ES-I3 (cell line): Measurements from ENCODE around the gene CFAP99.
A peak's percentile ranks its signal among the peaks of the same experiment; 100 is the strongest.
"Not testable (repeated sequence)": the region's sequence is repeated elsewhere in the genome, so short reads cannot be mapped to it uniquely, and the experiment has no call there.

Source experiments
- H3K36me3 ChIP-seq: 2 replicates; pipeline ENCODE4 v1.6.1; 2013; ENCODE audit warnings: mild to moderate bottlenecking, low read length, control low read depth, moderate library complexity; ENCODE audit not compliant: insufficient read depth
- H3K4me1 ChIP-seq: 2 replicates; pipeline ENCODE4 v1.6.1; 2013; ENCODE audit warnings: mild to moderate bottlenecking, control low read depth, low read length; ENCODE audit not compliant: insufficient read depth
- H3K9ac ChIP-seq: 2 replicates; pipeline ENCODE4 v1.6.1; 2013; ENCODE audit warnings: low read depth, mild to moderate bottlenecking, low read length, moderate library complexity
- H3K9me3 ChIP-seq: 2 replicates; pipeline ENCODE4 v1.6.1; 2013; ENCODE audit warnings: mild to moderate bottlenecking, low read length, moderate library complexity; ENCODE audit not compliant: control insufficient read depth, insufficient read depth

Gene CFAP99

DNA sequence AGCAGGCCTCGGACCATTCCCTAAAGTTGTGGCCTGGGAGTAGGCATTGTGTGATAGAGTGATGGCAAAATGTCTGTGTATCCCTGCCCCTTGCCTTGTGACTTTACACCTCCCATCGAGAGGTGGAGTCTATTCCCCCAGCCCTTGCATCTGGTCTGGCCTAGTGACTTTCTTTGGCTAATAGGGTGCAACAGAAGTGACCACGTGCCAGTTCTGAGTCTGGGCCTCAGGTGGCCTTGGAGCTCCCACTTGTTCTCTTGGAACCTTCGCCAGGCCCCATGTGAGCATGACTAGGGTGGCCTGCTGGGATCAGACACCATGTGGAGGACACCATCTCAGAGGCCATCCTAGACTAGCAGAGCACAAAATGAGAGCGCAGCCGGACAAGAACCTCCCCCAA, 46.3 kb downstream of the CFAP99 start:
- H3K9ac ChIP-seq = no peak overlapping the region
- H3K36me3 ChIP-seq = no peaks in the 10 kb centered on the region
- H3K4me1 ChIP-seq = no peaks in the 10 kb centered on the region
- no peaks in the 10 kb centered on the region for H3K9me3 ChIP-seq

DNA sequence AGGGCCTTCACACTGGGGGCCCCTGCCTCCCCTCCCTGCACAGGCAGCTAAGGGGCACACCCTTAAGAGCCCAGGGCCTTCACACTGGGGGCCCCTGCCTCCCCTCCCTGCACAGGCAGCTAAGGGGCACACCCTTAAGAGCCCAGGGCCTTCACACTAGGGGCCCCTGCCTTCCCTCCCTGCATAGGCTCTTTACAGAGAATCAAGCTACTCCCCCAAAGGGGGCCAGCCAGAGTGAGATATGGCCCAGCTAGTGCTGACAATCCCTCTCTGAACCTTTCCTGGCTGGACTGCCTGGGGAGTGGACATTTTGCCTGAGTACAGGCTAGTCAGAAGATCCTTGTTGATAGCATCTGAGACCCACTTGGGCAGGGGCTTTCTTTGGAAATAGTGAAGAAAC, 46.8 kb downstream of the CFAP99 start:
- not testable (repeated sequence) for H3K9me3 ChIP-seq, H3K36me3 ChIP-seq, H3K4me1 ChIP-seq, H3K9ac ChIP-seq

DNA sequence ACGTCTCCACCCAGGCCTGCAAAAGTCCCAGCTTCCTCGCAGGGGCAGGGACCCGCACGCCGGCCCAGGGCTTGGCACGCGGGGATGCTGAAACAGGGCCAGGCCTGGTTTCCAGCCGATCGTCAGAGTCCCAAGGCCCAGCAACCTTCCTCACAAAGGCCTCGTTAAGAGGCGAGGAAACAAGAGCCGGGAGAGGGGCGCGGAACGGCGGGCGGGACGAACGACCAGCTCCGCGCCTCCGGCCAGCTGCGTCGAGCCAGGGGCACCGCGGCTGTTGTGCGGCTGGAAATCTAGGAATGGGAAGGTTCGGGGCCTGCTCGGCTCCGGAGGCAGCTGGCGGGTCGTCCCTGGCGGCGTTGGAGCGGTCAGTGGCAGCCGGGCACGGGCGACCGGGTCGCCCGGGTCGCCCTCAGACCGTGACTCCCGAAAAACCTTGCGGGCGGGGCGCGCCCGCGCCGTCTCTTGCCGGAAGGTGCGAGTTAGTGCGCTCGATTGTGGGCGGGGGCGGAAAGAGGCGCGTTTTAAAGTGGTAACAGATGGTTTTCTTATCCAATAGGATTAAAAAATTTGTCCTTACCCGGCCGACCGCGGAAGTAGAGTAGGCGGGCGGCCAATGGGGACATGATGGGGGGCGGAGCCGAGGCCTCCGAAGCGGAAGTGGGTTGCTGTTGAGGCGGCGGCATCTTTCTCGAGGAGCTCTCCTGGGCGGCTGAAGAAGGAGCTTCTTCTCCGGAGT, 49.9 kb downstream of the CFAP99 start, which contains the start of gene RNF4:
Gene RNF4 (plus strand): TSS at position 651 of the 736 bp plus-strand sequence. CDS start 21,388 bp downstream, outside the sequence.
- H3K9me3 ChIP-seq = no peaks in the 10 kb centered on the region
- peaks cover 5% of the 10 kb centered on the region; the same call in 1 of the 2 replicates for H3K4me1 ChIP-seq
- peaks cover 13% of the 10 kb centered on the region for H3K36me3 ChIP-seq
- H3K9ac ChIP-seq = peak within 1 kb of the TSS; percentile 85

DNA sequence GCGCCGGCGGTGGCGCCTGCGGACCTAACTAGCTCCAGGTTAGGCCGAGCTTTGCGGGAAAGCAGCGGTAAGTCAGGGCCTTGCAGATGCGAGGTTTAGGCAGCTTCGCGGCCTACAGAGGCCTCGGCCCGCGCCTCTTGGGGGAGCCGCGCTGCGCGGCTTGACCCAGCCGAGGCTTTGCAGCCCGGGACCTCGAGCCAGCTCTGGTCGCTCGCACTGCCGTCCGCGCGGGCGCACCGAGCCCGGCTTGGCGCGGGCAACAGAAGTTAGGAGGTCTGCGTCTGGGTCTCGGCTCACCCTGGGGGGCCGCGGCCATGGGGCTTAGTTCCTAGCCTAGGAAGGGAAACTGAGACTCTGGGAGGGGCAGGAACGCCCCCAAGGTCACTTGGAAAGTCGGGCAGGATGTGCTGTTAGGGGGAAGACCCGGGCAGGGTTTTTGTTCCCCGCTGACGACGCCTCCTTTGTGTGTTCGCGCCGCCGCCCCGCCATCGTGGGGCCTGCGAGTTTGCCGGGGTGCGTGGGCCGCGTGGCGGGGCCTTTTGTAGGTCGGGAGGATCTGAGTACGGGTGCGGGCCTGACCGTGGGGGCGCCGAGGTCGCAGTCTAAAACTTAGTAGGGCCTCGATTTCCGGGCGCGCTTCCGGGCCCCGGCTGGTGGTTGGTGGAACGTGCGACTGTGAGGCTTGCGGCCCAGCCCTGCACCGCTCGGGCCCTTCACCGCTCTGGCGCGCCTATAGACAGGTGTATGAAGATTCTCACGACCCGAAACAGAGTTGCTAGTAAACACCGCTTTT, 50.6 kb downstream of the CFAP99 start:
- peaks cover 13% of the 10 kb centered on the region for H3K36me3 ChIP-seq

DNA sequence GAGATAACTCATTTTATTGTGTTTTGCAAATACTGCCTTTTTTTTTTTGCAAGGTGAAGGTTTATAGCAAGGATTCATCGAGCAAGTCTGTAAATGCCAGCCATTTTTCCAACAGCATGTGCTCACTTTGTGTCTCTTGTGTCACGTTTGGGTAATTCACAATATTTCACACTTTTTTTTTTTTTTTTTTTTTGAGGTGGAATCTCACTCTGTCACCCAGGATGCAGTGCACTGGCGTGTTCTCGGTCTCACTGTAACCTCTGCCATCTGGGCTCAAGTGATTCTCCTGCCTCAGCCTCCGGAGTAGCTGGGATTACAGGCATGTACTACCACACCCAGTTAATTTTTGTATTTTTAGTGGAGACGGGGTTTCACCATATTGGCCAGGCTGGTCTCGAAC, 52.0 kb downstream of the CFAP99 start:
- H3K36me3 ChIP-seq = peaks cover 13% of the 10 kb centered on the region
- H3K4me1 ChIP-seq = peaks cover 5% of the 10 kb centered on the region; the same call in 1 of the 2 replicates
- H3K9me3 ChIP-seq = no peaks in the 10 kb centered on the region
- no peak overlapping the region for H3K9ac ChIP-seq

More for the DNA sequence above, 50.6 kb downstream of the CFAP99 start:
- Histone ChIP-seq H3K9ac (peak overlapping the region; percentile 85), H3K9me3 (no peaks in the 10 kb centered on the region), H3K4me1 (peaks cover 5% of the 10 kb centered on the region; the same call in 1 of the 2 replicates)

DNA sequence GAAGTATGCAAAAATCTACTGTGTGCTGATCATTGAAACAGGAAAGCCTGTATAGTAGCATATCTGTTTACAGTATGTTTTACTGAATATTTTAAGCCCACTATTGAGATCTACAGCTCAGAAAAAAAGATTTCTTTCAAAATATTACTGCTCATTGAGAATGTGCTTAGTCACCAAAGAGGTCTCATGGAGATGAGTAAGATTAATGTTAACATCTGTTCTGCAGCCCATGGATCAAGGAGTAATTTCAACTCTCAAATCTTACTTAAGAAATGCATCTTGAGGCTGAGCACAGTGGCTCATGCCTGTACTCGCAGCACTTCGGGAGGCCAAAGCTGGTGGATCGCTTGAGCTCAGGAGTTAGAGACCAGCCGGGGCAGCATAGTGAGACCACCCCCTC, 53.4 kb downstream of the CFAP99 start:
- no peak overlapping the region for H3K9ac ChIP-seq
- H3K9me3 ChIP-seq = no peaks in the 10 kb centered on the region
- H3K36me3 ChIP-seq = peaks cover 13% of the 10 kb centered on the region
- peaks cover 5% of the 10 kb centered on the region; the same call in 1 of the 2 replicates for H3K4me1 ChIP-seq

DNA sequence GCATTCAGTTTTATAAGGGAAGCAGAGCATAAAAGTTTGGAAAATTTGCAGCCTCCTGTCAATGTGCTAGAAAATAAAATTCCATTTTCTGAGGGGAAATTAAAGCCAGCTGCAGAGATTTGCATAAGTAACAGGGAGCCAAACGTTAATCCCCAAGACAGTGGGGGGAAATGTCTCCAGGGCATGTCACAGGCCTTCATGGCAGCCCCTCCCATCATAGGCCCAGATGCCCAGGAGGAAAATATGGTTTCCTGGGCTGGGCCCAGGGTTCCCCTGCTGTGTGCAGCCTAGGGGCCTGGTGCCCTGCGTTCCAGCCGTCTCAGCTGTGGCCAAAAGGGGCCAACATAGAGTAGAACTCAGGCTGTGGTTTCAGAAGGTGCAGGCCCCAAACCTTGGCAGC, 59.5 kb downstream of the CFAP99 start:
- no peaks in the 10 kb centered on the region for H3K36me3 ChIP-seq
- H3K4me1 ChIP-seq = peaks cover 22% of the 10 kb centered on the region
- H3K9ac ChIP-seq = no peak overlapping the region
- H3K9me3 ChIP-seq = no peaks in the 10 kb centered on the region

DNA sequence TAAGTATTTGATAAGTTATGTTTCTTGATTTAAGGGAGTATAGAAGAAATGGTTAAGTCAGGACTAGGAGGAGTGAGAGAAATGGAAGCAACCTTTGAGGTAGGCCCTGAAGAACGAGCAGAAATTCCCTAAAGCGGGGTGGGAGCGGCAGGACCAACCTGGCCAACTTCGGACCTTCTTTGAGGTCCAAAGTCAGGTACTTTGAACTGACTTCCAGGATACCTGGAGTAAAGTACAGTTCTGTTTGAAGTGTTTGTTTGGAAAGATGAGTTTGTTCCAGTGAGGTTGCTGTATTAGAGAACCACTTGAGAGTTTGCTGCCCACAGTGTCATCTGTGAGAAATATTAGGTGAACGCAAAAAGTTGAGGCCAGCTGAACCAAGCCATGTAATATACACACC, 61.9 kb downstream of the CFAP99 start:
- peaks cover 31% of the 10 kb centered on the region for H3K4me1 ChIP-seq
- no peak overlapping the region for H3K9ac ChIP-seq
- H3K9me3 ChIP-seq = no peaks in the 10 kb centered on the region
- no peaks in the 10 kb centered on the region for H3K36me3 ChIP-seq

DNA sequence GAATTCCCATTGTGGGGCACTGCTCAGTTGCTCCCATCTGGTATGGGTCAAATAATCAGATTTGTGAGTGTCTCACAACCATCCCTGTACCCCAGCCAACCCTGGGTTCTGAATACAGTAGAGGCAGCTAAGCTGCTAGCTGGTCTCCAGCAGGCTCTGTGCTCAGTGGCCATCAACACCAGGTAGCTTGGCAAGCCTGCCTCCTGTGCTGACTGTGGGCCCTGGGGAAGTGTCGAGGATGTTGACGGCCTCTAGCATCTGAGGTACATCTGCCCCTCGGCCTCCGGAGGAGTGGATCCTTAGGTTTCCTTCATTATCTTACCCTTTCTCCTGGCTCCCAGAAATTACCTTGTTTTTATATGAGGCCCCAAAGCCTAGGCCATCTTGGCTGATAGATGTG, 63.4 kb downstream of the CFAP99 start:
- Histone ChIP-seq H3K9ac (no peak overlapping the region), H3K36me3 (no peaks in the 10 kb centered on the region), H3K9me3 (no peaks in the 10 kb centered on the region), H3K4me1 (peaks cover 31% of the 10 kb centered on the region)

DNA sequence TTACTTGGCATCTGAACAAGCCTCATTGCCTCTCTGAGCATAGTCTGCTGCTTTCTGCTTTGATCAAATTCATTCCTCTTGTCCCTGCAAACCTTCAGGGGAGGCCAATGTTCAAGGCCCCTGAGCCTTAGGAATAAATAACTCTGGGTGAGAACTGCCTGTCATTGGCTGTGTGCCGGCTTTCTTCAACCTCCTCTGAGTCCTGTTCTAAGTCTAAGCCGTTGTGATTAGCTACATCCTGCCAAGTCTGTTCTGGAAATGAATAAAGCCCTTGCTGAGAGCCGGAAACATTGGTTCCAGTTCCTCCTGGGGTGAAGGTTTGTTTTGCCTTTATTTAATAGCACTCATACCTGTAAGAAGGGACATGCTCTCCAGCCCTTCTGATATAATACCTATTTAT, 63.9 kb downstream of the CFAP99 start:
- no peak overlapping the region for H3K9ac ChIP-seq
- H3K36me3 ChIP-seq = no peaks in the 10 kb centered on the region
- H3K4me1 ChIP-seq = peaks cover 28% of the 10 kb centered on the region
- no peaks in the 10 kb centered on the region for H3K9me3 ChIP-seq

DNA sequence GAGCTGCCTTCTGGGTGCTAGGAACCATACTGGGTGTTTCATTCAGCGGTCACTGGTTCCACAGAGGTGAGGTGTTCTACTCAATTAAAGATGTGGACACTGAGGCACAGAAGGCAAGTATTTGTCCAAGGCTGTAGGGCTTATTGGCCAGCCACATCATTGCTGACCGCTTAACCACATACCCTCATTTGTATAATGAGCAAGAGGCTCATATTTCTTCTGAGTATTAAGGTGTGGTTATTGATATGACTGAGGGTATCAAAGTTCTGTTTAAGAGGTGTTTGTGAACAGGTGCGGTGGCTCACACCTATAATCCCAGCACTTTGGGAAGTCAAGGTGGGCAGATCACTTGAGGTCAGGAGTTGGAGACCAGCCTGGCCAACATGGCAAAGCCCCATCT, 64.5 kb downstream of the CFAP99 start:
- Histone ChIP-seq H3K4me1 (peaks cover 22% of the 10 kb centered on the region), H3K36me3 (no peaks in the 10 kb centered on the region), H3K9ac (no peak overlapping the region), H3K9me3 (no peaks in the 10 kb centered on the region)

DNA sequence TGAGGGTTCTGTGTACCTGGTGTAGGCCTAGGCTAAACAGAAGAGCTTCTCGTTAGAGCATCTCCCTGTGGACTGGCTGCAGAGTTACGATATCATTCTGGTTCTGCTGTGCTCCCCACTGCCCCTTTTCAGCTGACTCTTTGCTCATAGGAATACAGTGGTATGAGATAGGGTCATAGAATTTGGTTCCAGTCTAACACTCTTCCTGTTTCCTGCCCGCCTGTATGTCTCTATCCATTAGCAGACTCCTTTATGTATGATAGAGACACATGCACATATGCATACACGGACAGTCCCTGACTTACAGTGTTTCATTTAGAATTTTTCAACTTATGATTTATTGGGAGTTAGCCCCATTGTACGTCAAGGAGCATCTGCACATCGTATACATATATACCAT, 65.4 kb downstream of the CFAP99 start:
- Histone ChIP-seq H3K36me3 (peaks cover under 1% of the 10 kb centered on the region; the same call in 1 of the 2 replicates), H3K9ac (no peak overlapping the region), H3K9me3 (no peaks in the 10 kb centered on the region), H3K4me1 (peaks cover 16% of the 10 kb centered on the region)

DNA sequence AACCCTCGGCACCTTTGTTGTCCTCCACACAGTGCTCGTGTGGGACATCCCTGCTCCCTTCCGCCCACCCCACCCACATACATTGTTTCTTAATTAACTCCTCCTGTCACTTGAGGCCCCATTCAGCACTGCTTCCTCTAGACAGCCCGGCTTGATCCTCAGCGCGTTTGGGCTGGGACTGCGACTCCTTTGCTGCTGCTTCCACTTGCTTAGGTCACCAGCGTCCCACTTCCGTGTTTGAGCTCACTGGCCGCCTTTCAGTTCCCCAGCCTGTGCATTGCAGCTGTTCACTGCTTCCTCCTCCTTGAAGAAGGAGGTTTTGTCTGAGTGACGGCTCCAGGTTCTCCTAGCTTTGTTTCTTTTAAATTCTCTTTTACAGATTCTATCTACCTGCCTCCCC, 66.2 kb downstream of the CFAP99 start:
- H3K9ac ChIP-seq = no peak overlapping the region
- peaks cover 16% of the 10 kb centered on the region for H3K4me1 ChIP-seq
- H3K9me3 ChIP-seq = no peaks in the 10 kb centered on the region
- H3K36me3 ChIP-seq = peaks cover 5% of the 10 kb centered on the region

DNA sequence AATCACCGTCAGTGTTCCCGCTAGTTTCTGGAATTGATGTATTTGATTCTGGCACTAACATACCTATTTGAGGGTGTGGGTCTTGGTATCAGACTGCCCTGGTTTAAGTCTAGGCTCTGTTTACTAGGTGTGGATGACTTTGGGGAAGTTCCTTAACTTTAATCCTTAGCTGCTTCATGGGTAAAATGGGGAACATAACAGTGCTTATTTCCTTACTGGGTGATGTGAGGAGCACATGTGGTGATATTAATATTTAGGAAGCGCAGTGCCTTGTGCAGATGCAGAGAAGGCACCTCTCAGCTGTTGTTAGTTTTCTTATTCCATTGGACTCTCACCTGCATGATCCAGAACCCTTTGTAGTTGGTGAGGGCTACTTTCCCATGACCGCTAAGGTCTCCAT, 67.2 kb downstream of the CFAP99 start:
- Histone ChIP-seq H3K9ac (no peak overlapping the region), H3K36me3 (peaks cover 15% of the 10 kb centered on the region), H3K9me3 (no peaks in the 10 kb centered on the region), H3K4me1 (peaks cover 16% of the 10 kb centered on the region)

DNA sequence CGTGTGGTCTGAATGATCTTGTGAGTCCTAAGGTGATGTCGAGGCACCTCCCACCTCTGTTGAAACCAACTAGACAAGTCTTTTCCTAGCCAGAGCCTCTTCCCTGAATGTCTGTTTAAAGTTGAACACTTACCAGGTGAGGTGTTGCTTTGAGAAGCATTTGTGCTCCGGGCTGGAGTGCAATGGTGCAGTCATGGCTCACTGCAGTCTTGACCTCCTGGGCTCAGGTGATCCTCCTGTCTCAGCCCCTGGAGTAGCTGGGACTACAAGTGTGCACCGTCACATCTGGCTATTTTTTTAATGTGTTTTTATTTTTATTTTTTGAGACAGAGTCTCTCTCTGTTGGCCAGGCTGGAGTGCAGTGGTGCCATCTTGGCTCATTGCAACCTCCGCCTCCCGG, 68.2 kb downstream of the CFAP99 start:
- peaks cover 13% of the 10 kb centered on the region for H3K4me1 ChIP-seq

More for the DNA sequence above, 68.2 kb downstream of the CFAP99 start:
- H3K36me3 ChIP-seq = peaks cover 20% of the 10 kb centered on the region
- H3K9ac ChIP-seq = no peak overlapping the region
- H3K9me3 ChIP-seq = no peaks in the 10 kb centered on the region
